CD14-positive monocyte (primary cell): ENCODE results near the gene MRTFA. TPM values are rescaled to one million over a fixed set of nuclear protein-coding genes. Genes with fewer than 3 reads are reported as not detected.

ENCODE experiments used
- DNase-seq, 3 donors: peaks; one replicate each; pipeline ENCODE4 v3.0.0-alpha.2; 2011 to 2022
- H2AFZ ChIP-seq: 2 replicates; pipeline ENCODE4 v1.6.0; 2012; ENCODE audit warnings: mild to moderate bottlenecking, low read depth, low read length, inconsistent platforms; ENCODE audit not compliant: insufficient read depth, poor library complexity, severe bottlenecking
- H3K27ac ChIP-seq, 2 donors: 1 replicate in 1 of 2; 2 replicates in 1 of 2; pipeline ENCODE4 v1.5.1; 2012 to 2013; ENCODE audit warnings: low read length in 2 of 2, control low read depth in 1 of 2, inconsistent platforms in 1 of 2, low read depth in 1 of 2, mild to moderate bottlenecking in 1 of 2
- H3K27me3 ChIP-seq, 2 donors: one replicate each; pipeline versions ENCODE4 v1.6.0 to v1.6.1; 2011 to 2013; ENCODE audit warnings: low read length in 2 of 2; ENCODE audit not compliant: control insufficient read depth in 2 of 2, insufficient read depth in 2 of 2
- H3K36me3 ChIP-seq, 2 donors: replicated peaks in 1 of 2; 1 replicate in 1 of 2; 2 replicates in 1 of 2; pipeline versions ENCODE4 v1.5.1 to v1.6.1; 2012 to 2013; ENCODE audit warnings: low read length in 2 of 2, control low read depth in 1 of 2, inconsistent platforms in 1 of 2, mild to moderate bottlenecking in 1 of 2; ENCODE audit not compliant: insufficient read depth in 2 of 2, control insufficient read depth in 1 of 2
- H3K4me1 ChIP-seq, 2 donors: 1 replicate in 1 of 2; 2 replicates in 1 of 2; pipeline versions ENCODE4 v1.5.1 to v1.6.1; 2012 to 2013; ENCODE audit warnings: low read length in 2 of 2, control low read depth in 1 of 2, inconsistent platforms in 1 of 2, mild to moderate bottlenecking in 1 of 2, moderate library complexity in 1 of 2; ENCODE audit not compliant: insufficient read depth in 2 of 2, control insufficient read depth in 1 of 2
- H3K4me2 ChIP-seq: replicated peaks from 2 replicates; pipeline ENCODE3; 2012; ENCODE audit warnings: low read length, moderate library complexity, mild to moderate bottlenecking; ENCODE audit not compliant: poor library complexity, severe bottlenecking; ENCODE audit errors: extremely low read depth
- H3K4me3 ChIP-seq, 3 experiments: fragments of 200-600 bp in 1 of 3; sonication (generic) in 1 of 3; replicated peaks in 1 of 3; 1 replicate in 2 of 3; 2 replicates in 1 of 3; pipeline ENCODE4 v1.5.1; 2011 to 2013; ENCODE audit warnings: low read length in 3 of 3, mild to moderate bottlenecking in 3 of 3, control low read depth in 2 of 3, low read depth in 2 of 3, inconsistent platforms in 1 of 3, moderate library complexity in 1 of 3
- H3K79me2 ChIP-seq: 2 replicates; pipeline ENCODE4 v1.6.0; 2012; ENCODE audit warnings: mild to moderate bottlenecking, control low read depth, inconsistent platforms, low read length, moderate library complexity; ENCODE audit not compliant: insufficient read depth
- H3K9ac ChIP-seq: 2 replicates; pipeline ENCODE4 v1.6.0; 2017; ENCODE audit warnings: low read length, mild to moderate bottlenecking; ENCODE audit not compliant: insufficient read depth, poor library complexity, severe bottlenecking
- H3K9me3 ChIP-seq, 2 donors: replicated peaks in 1 of 2; 1 replicate in 1 of 2; 2 replicates in 1 of 2; pipeline versions ENCODE4 v1.5.1 to v1.6.1; 2012 to 2013; ENCODE audit warnings: low read length in 2 of 2, control low read depth in 1 of 2; ENCODE audit not compliant: control insufficient read depth in 1 of 2, insufficient read depth in 1 of 2
- H4K20me1 ChIP-seq: 2 replicates; pipeline ENCODE4 v1.6.0; 2012; ENCODE audit warnings: mild to moderate bottlenecking, low read length, control low read depth, moderate library complexity; ENCODE audit not compliant: insufficient read depth
- H3K27ac Mint-ChIP-seq, 7 donors: one replicate each; pipeline ENCODE4 v1.8.0; 2020; ENCODE audit warnings: mild to moderate bottlenecking in 7 of 7, mixed read lengths in 7 of 7, moderate library complexity in 6 of 7, inconsistent platforms in 2 of 7
- H3K27me3 Mint-ChIP-seq, 3 donors: one replicate each; pipeline ENCODE4 v1.8.0; 2021 to 2022; ENCODE audit warnings: low read depth in 3 of 3, mild to moderate bottlenecking in 3 of 3, mixed read lengths in 3 of 3, moderate library complexity in 3 of 3, inconsistent platforms in 1 of 3
- H3K36me3 Mint-ChIP-seq, 2 donors: one replicate each; pipeline ENCODE4 v1.8.0; 2020; ENCODE audit warnings: mixed read lengths in 2 of 2, inconsistent platforms in 1 of 2, mild to moderate bottlenecking in 1 of 2
- H3K4me1 Mint-ChIP-seq: one replicate; pipeline ENCODE4 v1.8.0; 2020; ENCODE audit warnings: mild to moderate bottlenecking, mixed read lengths
- H3K4me3 Mint-ChIP-seq, 2 donors: one replicate each; pipeline ENCODE4 v1.8.0; 2020; ENCODE audit warnings: mild to moderate bottlenecking in 2 of 2, mixed read lengths in 2 of 2, moderate library complexity in 1 of 2
- H3K9me3 Mint-ChIP-seq, 7 donors: one replicate each; pipeline ENCODE4 v1.8.0; 2020 to 2022; ENCODE audit warnings: mixed read lengths in 7 of 7, mild to moderate bottlenecking in 6 of 7, moderate library complexity in 6 of 7, inconsistent platforms in 2 of 7
- CTCF ChIP-seq: fragments of 200-600 bp; IDR thresholded peaks from one replicate; pipeline ENCODE4 v1.8.0; 2022; ENCODE audit warnings: antibody characterized with exemption, mild to moderate bottlenecking
- WGBS: methylation state at CpG from one replicate; pipeline ENCODE4 v1.1.5; 2013; ENCODE audit warnings: missing lambda C conversion rate; ENCODE audit not compliant: insufficient coverage; 5-methylcytosine and 5-hydroxymethylcytosine counted together
- intact Hi-C, 2 donors: fragments of 100-400 bp; cut with micrococcal nuclease; formaldehyde crosslinking; loops; one replicate each; pipeline versions ENCODE4 v1.15.0 to v1.15.1; 2023
- polyA plus RNA-seq, 3 donors: library from polyadenylated mRNA; depleted of rRNA in 1 of 3; unstranded in 2 of 3; stranded (reverse) in 1 of 3; fragments of 300-500 nt in 2 of 3; fragments of >200 nt in 1 of 3; fragmentation: Illumina TruSeq in 2 of 3; gene quantifications; 1 replicate in 2 of 3; 2 replicates in 1 of 3; pipeline ENCODE4 v1.2.3, GENCODE V29; 2012 to 2021

Gene MRTFA
- polyA plus RNA-seq, 3 donors: 14.1 to 33.8 (median 18.9) TPM

GRCh38 chr22:40642316-40642715 lies 5.8 kb upstream of the MRTFA start:
- Histone ChIP-seq H3K4me2 (no peak overlapping the region), H3K9me3 (no peaks in the 10 kb centered on the region), H4K20me1 (no peaks in the 10 kb centered on the region), H3K4me3 (no peak overlapping the region), H3K4me1 (peaks cover 18 to 25% of the 10 kb centered on the region in 2 donors), H3K27me3 (no peaks in the 10 kb centered on the region), H3K27ac (no peak overlapping the region), H3K79me2 (no peaks in the 10 kb centered on the region), H3K9ac (no peak overlapping the region), H3K36me3 (no peaks in the 10 kb centered on the region), H2AFZ (no peak overlapping the region)
- 100% methylated on average over 1 of the region's 4 CpGs for WGBS
- no peaks in the 10 kb centered on the region for H3K36me3 Mint-ChIP-seq
- intact Hi-C loops: no loop called here
- H3K27ac Mint-ChIP-seq: no peak overlapping the region
- no peak for TF ChIP-seq CTCF
- no peak for DNase-seq
- H3K4me3 Mint-ChIP-seq: no peak overlapping the region
- H3K4me1 Mint-ChIP-seq: peaks cover 18% of the 10 kb centered on the region
- H3K9me3 Mint-ChIP-seq: peaks cover 0 to 4% (median 0%) of the 10 kb centered on the region in 7 donors
- peaks cover 0 to 5% (median 1%) of the 10 kb centered on the region in 3 donors for H3K27me3 Mint-ChIP-seq

- DNase-seq: no peak
- Mint-ChIP-seq H3K4me1 (peaks cover 19% of the 10 kb centered on the region), H3K27me3 (peaks cover 0 to 5% (median 1%) of the 10 kb centered on the region in 3 donors), H3K27ac (peak overlapping the region in 1 of 7 donors; percentile 10), H3K36me3 (no peaks in the 10 kb centered on the region), H3K4me3 (no peak overlapping the region), H3K9me3 (peaks cover 0 to 4% (median 0%) of the 10 kb centered on the region in 7 donors)
- Histone ChIP-seq H3K4me3 (no peak overlapping the region), H3K27ac (no peak overlapping the region), H4K20me1 (no peaks in the 10 kb centered on the region), H3K79me2 (peaks cover 2% of the 10 kb centered on the region), H2AFZ (no peak overlapping the region), H3K9me3 (no peaks in the 10 kb centered on the region), H3K4me2 (no peak overlapping the region), H3K4me1 (peaks cover 16 to 25% of the 10 kb centered on the region in 2 donors), H3K27me3 (no peaks in the 10 kb centered on the region), H3K36me3 (no peaks in the 10 kb centered on the region), H3K9ac (no peak overlapping the region)
- 100% methylated on average over 5 of the region's 6 CpGs for WGBS
- TF ChIP-seq CTCF: no peak
- intact Hi-C loops: no loop called here
Observed at GRCh38 chr22:40641269-40641668, 4.8 kb upstream of the MRTFA start.
